Measurements from ENCODE around the gene KRTAP10-10.

Gene KRTAP10-10

GRCh38 chr21:44650973-44651675 lies 14.0 kb downstream of the KRTAP10-10 start:
- no peak overlapping the region for H3K4me3 ChIP-seq (ENCODE audit: low read depth, low read length)
- TF ChIP-seq CTCF (conservative IDR thresholded peaks at IDR 0.05; ENCODE audit: low read depth, low read length) = no peak
- no peak for DNase-seq (ENCODE audit: low read depth)

- no peak for DNase-seq (ENCODE audit: low read depth)
- TF ChIP-seq CTCF (conservative IDR thresholded peaks at IDR 0.05; ENCODE audit: low read depth, low read length) = no peak
Observed at GRCh38 chr21:44653123-44653522, 16.0 kb downstream of the KRTAP10-10 start.

GRCh38 chr21:44653656-44654575 lies 16.8 kb downstream of the KRTAP10-10 start:
- DNase-seq (ENCODE audit: low read depth) = no peak
- no peak for TF ChIP-seq CTCF (conservative IDR thresholded peaks at IDR 0.05; ENCODE audit: low read depth, low read length)
- H3K4me3 ChIP-seq (ENCODE audit: low read depth, low read length) = no peak overlapping the region

More at GRCh38 chr21:44653123-44653522, 16.0 kb downstream of the KRTAP10-10 start:
- no peak overlapping the region for H3K4me3 ChIP-seq (ENCODE audit: low read depth, low read length)

- no peak within 1 kb of the TSS for H3K4me3 ChIP-seq (ENCODE audit: low read depth, low read length)
- TF ChIP-seq CTCF (conservative IDR thresholded peaks at IDR 0.05; ENCODE audit: low read depth, low read length) = no peak
- no peak for DNase-seq (ENCODE audit: low read depth)
Observed at GRCh38 chr21:44654576-44655175, 17.5 kb downstream of the KRTAP10-10 start, which contains the start of gene KRTAP12-4. TSS of gene KRTAP12-4 (minus strand) at chr21:44654659. CDS start at chr21:44654614, 45 bp downstream.

- no peak for DNase-seq (ENCODE audit: low read depth)
- no peak overlapping the region for H3K4me3 ChIP-seq (ENCODE audit: low read depth, low read length)
- TF ChIP-seq CTCF (conservative IDR thresholded peaks at IDR 0.05; ENCODE audit: low read depth, low read length) = no peak
Observed at GRCh38 chr21:44656868-44657267, 19.7 kb downstream of the KRTAP10-10 start.

- no peak for DNase-seq (ENCODE audit: low read depth)
- no peak for TF ChIP-seq CTCF (conservative IDR thresholded peaks at IDR 0.05; ENCODE audit: low read depth, low read length)
- H3K4me3 ChIP-seq (ENCODE audit: low read depth, low read length) = no peak within 1 kb of the TSS
Observed at GRCh38 chr21:44657635-44658540, 20.7 kb downstream of the KRTAP10-10 start, which contains the start of gene KRTAP12-3. TSS of gene KRTAP12-3 (plus strand) at chr21:44657932. CDS start at chr21:44657980, 48 bp downstream.
